NCI-H1092 treated with DMSO at 0.1 percent for 48 hours (cell line): Measurements from ENCODE around the gene PLD3.

Source experiments
- DNase-seq: peaks from one replicate; lab custom pipeline; 2025; lab: John Stamatoyannopoulos, UW

The PLD3 gene, protein sequence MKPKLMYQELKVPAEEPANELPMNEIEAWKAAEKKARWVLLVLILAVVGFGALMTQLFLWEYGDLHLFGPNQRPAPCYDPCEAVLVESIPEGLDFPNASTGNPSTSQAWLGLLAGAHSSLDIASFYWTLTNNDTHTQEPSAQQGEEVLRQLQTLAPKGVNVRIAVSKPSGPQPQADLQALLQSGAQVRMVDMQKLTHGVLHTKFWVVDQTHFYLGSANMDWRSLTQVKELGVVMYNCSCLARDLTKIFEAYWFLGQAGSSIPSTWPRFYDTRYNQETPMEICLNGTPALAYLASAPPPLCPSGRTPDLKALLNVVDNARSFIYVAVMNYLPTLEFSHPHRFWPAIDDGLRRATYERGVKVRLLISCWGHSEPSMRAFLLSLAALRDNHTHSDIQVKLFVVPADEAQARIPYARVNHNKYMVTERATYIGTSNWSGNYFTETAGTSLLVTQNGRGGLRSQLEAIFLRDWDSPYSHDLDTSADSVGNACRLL

DNA sequence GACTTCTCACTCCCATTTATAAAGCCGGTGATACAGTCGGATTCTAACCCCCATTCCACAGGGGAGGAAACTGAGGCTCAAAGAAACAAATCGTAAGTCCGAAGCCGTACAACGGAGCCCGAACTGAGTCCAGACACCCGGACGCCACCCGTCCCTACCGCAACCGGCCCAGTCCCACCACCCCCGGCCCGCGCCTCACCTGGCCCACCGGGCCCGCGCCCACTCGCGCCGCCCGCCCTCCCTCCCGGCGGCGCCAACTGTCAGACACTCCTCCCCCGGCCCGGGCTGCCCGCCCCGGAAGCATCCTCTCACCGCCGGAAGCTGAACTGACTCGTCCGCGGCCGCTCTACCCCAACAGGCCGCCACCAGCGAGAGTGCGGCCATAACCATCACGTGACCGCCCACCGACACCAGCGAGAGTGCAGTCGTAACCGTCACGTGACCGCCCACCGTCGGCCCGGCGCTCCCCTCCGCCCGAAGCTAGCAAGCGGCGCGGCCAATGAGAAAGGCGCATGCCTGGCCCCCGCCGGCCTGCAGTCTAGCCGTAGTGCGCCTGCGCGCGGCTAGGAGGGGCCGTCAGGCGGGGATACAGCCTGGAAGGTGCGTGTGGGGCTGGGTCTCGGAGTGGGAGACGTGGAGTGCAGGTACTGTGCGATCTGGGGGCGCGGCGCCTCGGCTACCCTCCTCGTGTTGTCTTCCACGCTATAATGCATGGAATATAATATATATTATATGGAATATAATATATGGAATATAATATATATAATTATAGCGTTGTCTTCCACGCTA, at the start of gene PLD3, which contains the start of gene C19orf47:
TSS of gene PLD3 (plus strand) at position 571 of the 789 bp plus-strand sequence. CDS start 17,789 bp downstream, outside the sequence.
TSS of gene C19orf47 (minus strand) at position 273 of the 789 bp plus-strand sequence. CDS start 6,540 bp downstream, outside the sequence.
- DNase-seq: peak; percentile 96

DNA sequence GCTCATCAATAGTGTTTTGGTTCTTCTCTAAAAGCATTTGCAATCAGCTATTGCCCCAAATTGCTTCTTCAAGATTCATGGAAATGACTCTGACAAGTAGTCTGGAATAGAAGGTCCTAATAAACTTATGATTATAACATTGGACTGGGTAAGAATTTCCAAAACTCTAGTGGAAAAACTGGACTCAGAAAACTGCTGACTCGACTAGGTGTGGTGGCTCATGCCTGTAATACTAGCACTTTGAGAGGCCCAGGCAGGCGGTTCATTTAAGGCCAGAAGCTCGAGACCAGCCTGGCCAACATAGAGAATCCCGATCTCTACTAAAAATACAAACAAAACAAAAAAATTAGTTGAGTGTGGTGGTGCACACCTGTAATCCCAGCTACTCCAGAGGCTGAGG, 47.8 kb upstream of the PLD3 start:
- no peak for DNase-seq

DNA sequence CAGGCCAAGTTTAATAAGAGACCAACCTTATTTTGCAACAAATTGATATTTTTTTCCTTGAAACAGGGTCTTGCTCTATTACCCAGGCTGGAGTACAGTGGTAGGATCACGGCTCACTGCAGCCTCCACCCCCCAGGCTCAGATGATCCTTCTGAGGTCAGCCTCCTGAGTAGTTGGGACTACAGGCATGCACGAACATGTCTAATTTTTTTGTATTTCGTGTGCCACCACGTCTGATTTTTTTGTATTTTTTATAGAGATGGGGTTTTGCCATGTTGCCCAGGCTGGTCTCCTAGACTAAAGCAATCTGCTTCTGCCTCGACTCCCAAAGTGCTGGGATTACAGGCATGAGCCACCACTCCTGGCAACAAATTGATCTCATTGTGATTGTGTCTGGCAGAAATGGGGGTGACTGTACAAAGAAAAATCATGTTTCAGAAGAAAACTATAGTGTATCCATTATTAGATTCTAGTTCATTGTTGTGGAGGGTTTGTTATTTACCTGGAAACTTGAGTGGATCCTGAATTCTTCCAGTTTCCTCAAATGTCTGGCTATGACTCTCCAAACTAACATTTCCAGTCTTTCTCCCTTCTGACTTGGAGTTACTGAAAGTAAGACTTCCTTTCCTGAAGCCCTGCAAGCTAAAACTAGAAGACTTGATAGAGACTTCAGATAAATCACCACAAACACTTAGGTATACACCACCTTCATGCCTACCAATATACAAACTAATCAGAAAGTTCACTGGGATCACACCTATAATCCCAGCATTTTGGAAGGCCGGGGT, 46.1 kb upstream of the PLD3 start:
- no peak for DNase-seq

DNA sequence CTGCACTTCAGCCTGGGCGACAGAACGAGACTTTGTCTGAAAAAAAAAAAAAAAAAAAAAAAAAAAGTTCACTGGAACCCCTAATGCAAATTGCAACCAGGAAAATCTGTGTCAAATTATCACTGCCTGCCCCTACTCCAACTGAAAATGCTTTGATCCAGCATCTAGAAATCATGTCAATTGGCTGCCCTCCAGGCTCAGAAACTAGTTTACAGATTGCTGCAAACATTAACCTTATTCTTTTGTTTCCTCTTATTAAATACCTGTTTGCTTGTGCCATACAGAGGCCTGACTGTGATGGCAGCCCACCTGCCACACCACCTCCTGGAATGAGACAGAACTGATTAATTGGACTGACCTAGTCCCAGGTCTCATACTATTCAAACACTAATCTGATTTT, 44.7 kb upstream of the PLD3 start:
- DNase-seq: no peak

DNA sequence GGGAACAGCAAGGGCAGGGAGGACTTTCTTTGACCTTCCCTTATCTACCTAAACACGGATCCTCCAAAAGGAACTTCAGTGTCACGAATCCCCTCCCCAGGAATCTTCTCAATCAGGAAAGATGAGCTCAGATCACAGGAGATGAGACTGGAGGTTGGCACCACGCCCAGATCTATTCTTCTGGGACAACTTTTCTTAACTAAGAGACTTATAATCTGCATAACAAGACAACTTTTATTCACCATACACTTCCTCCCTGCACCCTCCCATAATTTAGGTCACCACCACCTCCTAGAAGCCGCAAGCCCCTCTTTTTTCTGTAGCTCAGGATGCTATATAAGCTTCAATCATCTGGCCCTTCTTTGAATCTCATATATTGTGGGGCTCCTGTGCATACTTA, 44.2 kb upstream of the PLD3 start:
- DNase-seq: no peak

DNA sequence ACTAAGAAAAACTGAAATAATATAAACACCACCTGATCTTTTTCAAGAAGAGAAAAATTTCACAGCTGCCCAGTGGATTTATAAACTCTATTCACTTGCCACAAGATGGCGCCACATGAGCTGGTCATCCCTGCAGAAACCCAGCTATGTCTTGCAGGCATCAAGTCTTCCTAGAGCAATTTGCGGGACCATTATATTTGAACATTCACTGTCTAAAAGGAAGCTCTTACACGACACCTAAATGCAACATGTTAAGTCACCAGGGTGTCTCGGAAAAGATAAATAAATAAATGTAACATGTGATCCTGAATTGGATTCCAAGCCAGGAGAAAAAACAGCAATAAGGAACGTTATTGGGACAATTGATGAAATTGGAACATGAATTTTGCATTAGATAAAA, 43.1 kb upstream of the PLD3 start:
- peak; percentile 54 for DNase-seq

DNA sequence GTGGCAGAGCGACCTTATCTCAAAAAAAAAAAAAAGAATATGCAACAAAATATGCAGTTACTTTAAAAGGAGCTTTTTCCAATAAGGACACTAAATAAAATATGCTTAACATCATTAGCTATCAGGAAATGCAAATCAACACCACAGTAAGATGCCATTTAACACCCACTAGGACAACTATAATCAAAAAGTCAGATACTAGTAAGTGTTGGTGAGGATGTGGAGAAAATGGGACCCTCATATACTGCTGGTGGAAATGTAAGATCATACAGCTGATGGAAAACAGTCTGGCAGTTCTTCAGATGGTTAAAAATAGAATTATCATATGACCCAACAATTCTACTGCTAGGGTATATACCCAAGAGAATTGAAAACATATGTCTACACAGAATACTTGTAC, 38.8 kb upstream of the PLD3 start:
- no peak for DNase-seq

DNA sequence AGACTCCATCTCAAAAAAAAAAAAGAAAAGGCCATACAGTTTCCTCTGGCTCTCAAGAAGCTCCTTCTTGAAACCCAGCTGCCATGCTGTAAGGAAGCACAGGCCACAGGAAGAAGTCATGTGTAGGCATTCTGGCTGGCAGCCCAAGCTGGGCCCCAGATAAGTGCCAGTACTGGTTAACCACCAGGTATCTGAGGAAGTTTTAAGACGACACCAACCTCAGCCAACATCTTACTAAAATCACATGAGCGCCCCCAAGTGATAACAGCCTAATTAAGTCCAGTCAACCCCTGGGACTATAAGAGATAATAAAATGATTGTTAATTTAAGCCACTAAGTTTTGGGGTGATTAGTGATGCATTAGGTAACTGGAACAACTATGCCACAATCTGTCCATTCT, 36.0 kb upstream of the PLD3 start:
- DNase-seq: no peak

DNA sequence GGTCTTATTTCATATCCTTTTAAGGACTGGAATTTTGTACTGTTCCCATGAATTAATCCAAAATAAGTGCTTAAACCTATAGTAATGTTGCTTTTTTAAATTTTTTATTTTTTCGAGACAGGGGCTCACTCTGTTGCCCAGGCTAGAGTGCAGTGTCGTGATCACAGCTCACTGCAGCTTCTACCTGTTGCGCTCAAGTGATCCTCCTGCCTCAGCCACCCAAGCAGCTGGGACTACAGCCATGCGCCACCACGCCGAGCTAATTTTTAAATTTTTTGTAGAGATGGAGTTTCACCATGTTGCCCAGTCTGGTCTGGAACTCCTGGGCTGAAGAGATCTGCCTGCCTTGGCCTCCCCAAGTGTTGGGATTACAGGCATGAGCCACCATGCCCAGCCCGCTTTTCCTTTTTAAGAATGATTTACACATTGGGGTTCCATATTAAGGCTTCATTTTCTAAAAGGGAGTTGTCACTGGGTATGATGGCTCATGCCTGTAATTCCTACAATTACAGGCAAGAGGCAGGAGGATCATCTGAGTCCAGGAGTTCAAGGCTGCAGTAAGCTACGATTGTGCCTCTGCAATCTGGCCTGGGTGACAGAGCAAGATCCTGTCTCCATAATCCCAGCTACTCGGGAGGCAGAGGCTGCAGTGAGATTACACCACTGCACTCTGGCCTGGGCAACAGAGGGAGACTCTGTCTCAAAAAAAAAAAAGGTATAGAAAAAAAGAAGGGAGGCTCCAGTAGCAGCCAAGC, 35.1 kb upstream of the PLD3 start:
- no peak for DNase-seq

DNA sequence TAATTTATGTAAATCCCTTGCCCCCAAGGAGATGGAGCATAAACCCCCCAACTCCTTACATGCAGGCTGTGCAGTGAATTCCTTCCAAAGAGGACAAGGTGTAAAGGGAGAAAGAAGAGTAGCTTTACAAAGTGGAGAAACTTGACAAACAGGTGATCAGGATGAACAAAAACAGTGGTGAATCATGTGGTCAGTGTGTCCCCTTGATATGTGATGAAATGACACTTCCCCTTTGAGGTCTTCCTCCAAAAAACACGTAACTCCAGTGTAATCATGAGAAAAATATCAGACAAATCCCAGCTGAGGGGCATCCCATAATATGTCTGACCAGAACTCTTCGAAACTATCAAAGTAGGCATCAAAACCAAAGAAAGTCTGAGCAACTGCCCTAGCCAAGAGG, 33.8 kb upstream of the PLD3 start:
- DNase-seq: no peak

DNA sequence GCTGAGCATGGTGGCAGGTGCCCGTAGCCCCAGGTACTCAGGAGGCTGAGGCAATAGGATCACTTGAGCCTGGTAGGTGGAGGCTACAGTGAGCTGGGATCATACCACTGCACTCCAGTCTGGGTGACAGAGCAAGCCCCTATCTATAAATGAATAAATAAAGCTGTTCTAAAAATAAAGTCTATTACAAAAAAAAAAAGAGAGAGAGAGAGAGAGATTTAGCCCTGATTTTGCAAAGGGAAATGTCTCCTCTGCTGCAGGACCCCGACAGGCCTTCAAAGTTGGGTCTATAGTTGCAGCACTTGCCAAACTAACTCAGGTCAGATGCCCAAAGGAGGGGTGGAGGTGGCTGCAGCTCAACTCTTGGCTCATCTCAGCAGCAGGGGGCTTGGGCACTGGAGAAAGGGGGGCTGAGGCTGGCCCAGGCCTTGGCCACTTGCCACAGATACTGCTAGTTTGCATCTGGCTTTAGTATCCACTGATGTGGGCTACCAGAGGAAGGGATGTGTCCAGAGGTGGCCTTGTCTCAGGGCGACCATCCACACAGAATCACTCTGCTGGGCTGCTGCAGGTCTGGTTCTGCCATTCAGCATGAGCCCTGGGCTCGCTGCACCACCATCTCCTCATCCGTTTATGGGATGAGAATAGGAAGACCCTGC, 32.6 kb upstream of the PLD3 start:
- DNase-seq: no peak

DNA sequence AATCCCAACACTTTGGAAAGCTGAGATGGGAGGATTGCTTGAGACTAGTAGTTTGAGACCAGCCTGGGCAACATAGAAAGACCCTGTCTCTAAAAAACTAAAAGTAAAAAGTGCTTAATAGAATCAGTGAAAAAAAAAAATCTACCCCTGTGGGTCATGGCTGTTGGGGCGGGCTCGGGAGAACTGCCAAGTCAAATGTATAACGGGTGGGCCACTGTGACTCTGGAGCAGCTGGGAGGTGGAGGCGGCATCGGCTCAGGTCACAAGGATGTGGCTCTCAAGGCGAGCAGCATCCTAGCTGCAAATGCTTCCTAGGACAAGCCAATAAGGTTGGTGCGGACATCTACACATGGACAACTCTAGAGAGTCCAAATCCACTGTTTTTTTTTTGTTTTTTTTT, 31.2 kb upstream of the PLD3 start:
- DNase-seq: no peak

DNA sequence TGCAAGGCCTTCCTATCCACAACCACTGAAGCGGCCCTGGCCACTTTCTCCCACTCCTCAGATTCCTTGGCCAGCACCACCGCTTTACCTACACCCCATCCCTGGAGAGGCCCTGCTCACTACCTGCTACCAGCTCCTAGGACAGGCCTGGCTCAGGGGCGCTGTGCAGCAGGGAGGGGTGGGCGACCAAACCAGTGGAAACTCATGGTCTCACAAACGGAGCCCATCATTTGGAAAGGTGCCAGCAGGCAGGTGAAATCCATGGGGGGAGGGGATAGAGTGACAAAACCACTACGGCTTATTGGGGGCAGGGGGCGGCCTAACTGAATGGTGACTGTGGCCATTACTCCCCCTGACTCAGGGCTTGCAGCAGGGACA, 27.9 kb upstream of the PLD3 start:
- no peak for DNase-seq

DNA sequence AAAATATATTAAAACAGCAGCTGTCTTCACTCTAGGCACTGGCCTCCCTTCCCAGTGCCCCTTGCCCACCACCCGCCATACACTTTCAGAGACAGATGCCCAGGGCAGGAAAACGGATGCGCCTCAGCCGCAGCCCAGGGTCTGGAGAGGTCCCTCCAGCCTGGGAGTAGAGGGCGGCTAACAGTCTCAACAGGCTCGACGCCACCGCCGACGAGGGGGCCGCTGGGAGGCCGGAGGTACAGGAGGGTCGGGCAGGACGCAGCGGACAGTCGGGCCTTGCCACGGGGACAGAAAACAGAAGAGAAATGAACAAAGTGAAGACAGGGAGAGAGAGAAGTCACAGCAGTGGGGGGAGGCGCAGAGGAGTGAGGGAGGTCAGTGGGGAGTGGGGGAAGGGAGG, 27.4 kb upstream of the PLD3 start:
- DNase-seq: no peak

DNA sequence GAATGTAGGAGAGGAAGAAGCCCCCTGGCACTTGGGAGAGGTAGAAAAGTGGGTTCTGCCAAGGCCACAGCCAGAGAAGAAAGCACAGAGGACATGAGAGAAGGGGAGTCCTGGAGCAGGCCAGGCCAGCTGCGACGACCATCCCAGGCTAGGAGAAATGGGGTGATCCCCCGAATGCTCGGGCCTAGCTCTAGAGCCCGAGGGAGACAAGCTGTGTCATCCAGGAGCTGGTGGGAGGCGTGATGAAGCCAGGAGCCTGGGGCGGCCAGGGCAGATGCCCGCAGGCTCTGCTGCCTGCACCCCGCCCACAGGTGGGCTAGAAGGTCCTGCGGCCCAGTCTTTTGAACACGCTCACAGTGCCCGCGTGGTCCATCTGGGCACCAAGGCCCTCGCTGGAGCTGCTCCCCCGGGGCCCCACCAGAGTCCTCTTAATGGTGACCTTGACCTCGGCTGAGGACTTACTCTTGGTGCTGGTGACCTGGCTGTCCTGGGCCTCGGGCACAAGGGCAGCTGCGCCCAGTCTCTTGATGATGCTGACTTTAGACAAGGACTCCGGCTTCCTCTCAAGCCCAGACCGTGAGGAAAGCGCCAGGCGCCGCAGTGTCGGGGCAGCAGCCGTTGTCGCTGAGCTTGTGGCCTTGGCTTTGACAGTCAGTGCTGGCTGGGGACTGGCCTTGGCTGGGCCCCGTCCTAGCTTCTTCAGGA, 26.8 kb upstream of the PLD3 start:
- DNase-seq: no peak

DNA sequence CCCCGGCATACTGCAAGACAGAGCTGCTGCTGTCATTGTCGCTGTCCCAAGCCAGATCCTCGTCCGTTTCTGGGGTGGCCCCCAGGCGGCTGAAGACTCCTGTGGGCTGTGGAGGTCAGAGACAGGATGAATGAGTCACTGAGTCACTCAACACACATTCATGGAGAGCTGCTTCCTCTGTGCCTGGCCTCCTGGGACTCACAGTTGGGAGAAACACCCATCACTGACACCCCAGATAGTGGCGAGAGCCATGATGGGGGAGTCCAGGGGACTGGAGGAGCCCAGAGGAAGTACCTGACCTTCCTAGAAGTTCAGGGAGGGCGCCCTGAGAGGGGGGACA, 26.3 kb upstream of the PLD3 start:
- DNase-seq: no peak

DNA sequence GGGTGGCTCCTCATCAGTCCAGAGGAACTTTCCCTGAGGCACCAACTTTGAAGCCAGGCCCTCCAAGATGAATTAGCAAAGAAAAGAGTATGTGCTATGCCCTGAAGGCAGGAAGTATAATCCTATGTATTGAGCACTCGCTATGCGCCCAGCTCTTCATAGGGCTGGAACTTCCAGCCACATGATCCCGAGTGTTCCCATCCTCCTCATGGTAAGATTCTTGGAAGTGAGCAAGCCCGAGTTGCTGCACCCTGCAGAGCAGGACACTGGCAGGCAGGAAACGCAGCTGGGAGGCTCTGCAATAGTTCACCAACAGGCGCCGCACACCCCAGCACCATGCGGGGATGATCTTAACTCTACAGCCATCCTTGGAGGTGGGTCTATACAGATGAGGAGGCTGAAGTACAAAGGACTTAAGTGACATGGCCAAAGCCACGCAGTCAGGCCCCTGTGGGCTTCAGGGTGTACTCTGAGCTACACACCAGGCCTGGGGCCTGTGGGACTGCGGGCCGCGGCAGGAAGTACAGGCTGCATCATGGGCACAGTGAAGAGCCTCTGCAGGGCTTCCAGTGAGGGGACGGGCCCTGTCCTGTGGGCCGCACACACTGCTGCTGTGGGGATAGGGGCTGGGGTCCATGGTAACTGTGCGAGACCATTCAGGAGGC, 25.4 kb upstream of the PLD3 start:
- no peak for DNase-seq

DNA sequence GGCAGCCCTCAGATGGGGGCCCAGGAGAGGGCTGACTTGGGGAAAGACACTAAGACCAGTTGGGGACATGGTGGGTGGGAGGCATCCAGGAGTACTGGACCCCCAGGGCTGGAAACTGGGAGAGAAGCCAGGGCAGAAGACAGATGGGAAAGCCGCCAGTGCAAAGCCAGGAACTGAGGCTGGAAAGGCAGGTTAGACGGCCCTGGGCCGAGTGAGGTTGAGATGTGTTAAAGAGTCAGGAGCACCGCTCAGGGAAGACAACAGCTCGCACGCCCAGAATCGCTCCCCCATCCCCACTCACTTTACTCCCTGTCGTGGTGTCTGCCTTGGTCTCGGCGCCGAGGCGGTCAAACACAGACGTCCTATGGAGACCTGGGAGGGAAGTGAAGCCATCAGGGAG, 24.8 kb upstream of the PLD3 start:
- DNase-seq: no peak

DNA sequence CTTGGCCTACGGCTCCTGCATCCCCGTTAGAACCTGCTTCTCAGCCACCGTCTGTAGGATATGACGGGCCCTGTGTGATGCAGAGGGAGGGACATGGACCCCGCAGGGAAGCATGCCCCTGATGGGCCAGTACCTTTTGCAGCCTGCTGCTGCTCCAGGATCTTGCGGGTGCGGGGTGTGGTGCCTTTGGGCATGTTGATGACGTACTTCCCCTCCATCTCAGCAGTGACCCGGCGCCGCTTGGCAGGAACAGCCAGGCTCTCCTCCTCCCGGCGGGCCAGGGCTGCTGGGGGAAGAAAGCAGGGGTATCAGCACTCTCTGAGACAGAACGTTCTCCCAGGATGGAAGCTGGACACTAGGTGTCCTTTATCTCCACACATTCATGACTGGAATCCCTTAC, 22.3 kb upstream of the PLD3 start:
- DNase-seq: no peak

DNA sequence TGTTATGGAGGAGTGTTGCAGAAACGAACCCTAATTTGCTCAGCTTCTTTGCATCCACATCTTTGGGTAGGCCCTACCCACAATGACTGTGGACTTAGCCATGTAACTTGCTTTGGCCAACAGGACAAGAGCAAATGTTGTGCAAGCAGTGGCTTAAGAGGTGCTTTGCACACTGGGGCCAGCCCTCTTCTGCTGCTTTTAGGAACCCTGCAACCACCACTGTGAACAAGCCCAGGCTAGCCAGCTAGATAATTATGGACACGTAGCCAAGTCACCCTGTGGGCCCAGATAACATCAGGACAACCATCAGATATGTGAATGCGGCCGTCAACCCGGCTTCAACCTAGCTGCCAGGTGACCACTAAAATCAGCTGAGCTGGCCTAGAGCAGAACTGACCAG, 17.4 kb upstream of the PLD3 start:
- no peak for DNase-seq
